Measurements from ENCODE around the gene PTCD2. TPM values are rescaled to one million over a fixed set of nuclear protein-coding genes. Genes with fewer than 3 reads are reported as not detected.

PTCD2 gene
- total and polyA plus RNA-seq, 2 of the 8 experiments (the other 6 are each of a cell fraction or from before 2014, with no cell fraction given): 7.3 to 15.4 TPM

- Histone ChIP-seq H2AK5ac (ENCODE audit: low read depth, low read length) (no peak overlapping the region), H3K4me3 (ENCODE audit: extremely low read depth in 1 of 4, insufficient read depth in 2 of 4, low read depth in 3 of 4, low read length in 4 of 4) (no peak overlapping the region), H3K9ac (replicated peaks in 1 of 4; ENCODE audit: extremely low read depth in 1 of 4, low read depth in 3 of 4, low read length in 3 of 4) (no peak overlapping the region), H3K27ac (ENCODE audit: low read depth, low read length) (no peak overlapping the region), H3K23me2 (ENCODE audit: low read depth, low read length) (no peaks in the 10 kb centered on the region), H2BK15ac (ENCODE audit: low read length) (no peak overlapping the region), H2BK5ac (ENCODE audit: low read depth, low read length) (no peak overlapping the region), H3K36me3 (ENCODE audit: control insufficient read depth in 2 of 4, insufficient read depth in 4 of 4, low read length in 3 of 4) (peaks cover 2 to 27% (median 11%) of the 10 kb centered on the region in 4 experiments; a peak in 6 of 8 replicates), H3K79me2 (ENCODE audit: control insufficient read depth in 1 of 2, insufficient read depth in 2 of 2, low read length in 2 of 2) (no peaks in the 10 kb centered on the region), H3K4me2 (ENCODE audit: insufficient read depth in 1 of 2, low read depth in 2 of 2, low read length in 2 of 2) (peak overlapping the region in 1 of 2 experiments; percentile 2; a peak in 1 of 4 replicates), H4K5ac (ENCODE audit: insufficient read length, low read depth, low read length) (no peak overlapping the region), H3K18ac (ENCODE audit: extremely low read depth, low read length) (no peak overlapping the region), H3K56ac (replicated peaks; ENCODE audit: insufficient read length, low read depth, low read length) (no peak overlapping the region), H2AFZ (ENCODE audit: low read length) (no peak overlapping the region), H3K9me3 (ENCODE audit: insufficient read depth in 2 of 2, low read depth in 1 of 2, low read length in 1 of 2) (no peaks in the 10 kb centered on the region), H2BK120ac (replicated peaks; ENCODE audit: low read depth, low read length) (no peak overlapping the region), H3K79me1 (ENCODE audit: low read depth, low read length) (no peaks in the 10 kb centered on the region), H3K4ac (replicated peaks; ENCODE audit: insufficient read length, low read depth, low read length) (no peak overlapping the region), H4K91ac (replicated peaks; ENCODE audit: insufficient read length, low read length) (no peak overlapping the region), H3K27me3 (replicated peaks in 1 of 4; ENCODE audit: control insufficient read depth in 3 of 4, extremely low read depth in 1 of 4, insufficient read depth in 3 of 4, low read length in 3 of 4) (peaks cover 0 to 1% (median 0%) of the 10 kb centered on the region in 4 experiments; a peak in 1 of 7 replicates), H4K8ac (ENCODE audit: extremely low read depth, insufficient read depth, low read length) (no peak overlapping the region), H2BK12ac (ENCODE audit: low read depth, low read length) (no peak overlapping the region), H3K14ac (ENCODE audit: insufficient read length) (no peak overlapping the region), H4K20me1 (replicated peaks in 1 of 2; ENCODE audit: control insufficient read depth in 1 of 2, insufficient read depth in 2 of 2, low read length in 2 of 2) (peaks cover 0 to 2% of the 10 kb centered on the region in 2 experiments), H3K23ac (ENCODE audit: insufficient read length) (no peak overlapping the region), H3K4me1 (replicated peaks in 1 of 4; ENCODE audit: control insufficient read depth in 3 of 4, insufficient read depth in 4 of 4, low read length in 3 of 4) (no peaks in the 10 kb centered on the region; a peak in 2 of 7 replicates), H2BK20ac (ENCODE audit: low read length) (no peak overlapping the region)
- FAIRE-seq (no peak), DNase-seq (ENCODE audit: low read depth in 1 of 2, low spot score in 2 of 2) (no peak)
- ChIA-PET POLR2A (ENCODE audit: partially characterized antibody) (interaction anchor here (1.5 kb wide), 1 partner anchor 11 kb away, joined by 5 read pairs; the partner anchor contains the start of genes MRPS27 and PTCD2), CTCF (ENCODE audit: partially characterized antibody) (no interaction called here)
- WGBS, 2 experiments (ENCODE audit: extremely low coverage in 1 of 2, insufficient coverage in 1 of 2, insufficient read length in 1 of 2, insufficient replicate concordance in 2 of 2, low coverage in 1 of 2, low lambda C conversion rate in 2 of 2, missing lambda C conversion rate in 1 of 2): 71% methylated on average over 1 of the region's 1 CpG; no CpG with 5 or more reads in 1 of the 2 experiments
- TF ChIP-seq ATF3 (IDR thresholded peaks at IDR 0.05; ENCODE audit: insufficient read depth, low read depth, low read length) (no peak), POLR2AphosphoS5 (IDR thresholded peaks at IDR 0.05; ENCODE audit: low read depth, low read length) (no peak), TCF12 (IDR thresholded peaks at IDR 0.05; ENCODE audit: low read depth, low read length) (no peak), USF2 (IDR thresholded peaks at IDR 0.05; ENCODE audit: low read length) (no peak), CBX5 (IDR thresholded peaks at IDR 0.05; ENCODE audit: low read depth, low read length) (no peak), JUN (IDR thresholded peaks at IDR 0.05; ENCODE audit: low read depth, low read length) (no peak), HDAC6 (IDR thresholded peaks at IDR 0.05; ENCODE audit: low read depth, low read length) (no peak), MAX (IDR thresholded peaks at IDR 0.05) (no peak)
These were observed 10.5 kb downstream of the PTCD2 start for GRCh38 chr5:72330712-72331111.

Data from H1 (cell line).